Measurements from ENCODE around the gene LARGE1.

LARGE1 gene

DNA sequence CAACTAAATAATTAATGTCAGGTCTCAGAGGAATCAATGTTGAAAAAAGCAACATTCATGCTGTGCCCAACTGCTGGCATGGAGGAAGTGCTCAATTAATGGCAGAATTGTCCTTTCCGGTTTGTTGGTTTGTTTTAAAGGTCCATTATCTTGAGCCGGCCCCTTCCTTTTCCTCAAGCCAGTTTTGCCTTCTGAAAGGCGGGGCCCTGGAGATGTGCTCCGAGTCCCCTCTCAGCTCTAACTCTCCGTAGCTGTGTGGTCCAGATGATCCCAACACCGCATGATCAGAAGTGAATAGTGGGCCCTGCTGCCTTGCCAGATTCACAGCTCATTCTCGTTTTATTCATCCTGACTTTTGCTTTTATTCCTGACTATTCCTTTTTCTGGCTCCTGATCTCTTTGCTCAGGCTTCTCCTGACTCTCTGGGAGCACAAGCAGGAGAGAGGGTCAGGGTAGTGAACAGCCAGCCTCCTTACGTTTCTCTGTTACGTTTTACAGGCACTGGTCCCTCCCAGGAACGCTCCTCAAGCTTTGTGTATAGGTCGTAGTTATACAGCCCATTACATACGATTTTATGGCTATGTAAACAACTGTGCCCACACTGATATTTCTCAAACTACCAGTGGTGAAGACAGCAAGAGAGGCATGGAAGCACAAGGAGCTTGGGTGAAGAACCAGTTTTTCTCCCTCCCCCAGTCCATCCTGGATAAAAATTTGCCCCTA, 265.9 kb downstream of the LARGE1 start:
- DNase-seq = no peak

GRCh38 chr22:33653532-33654063, 266.7 kb downstream of the LARGE1 start:
- no peak for DNase-seq

- no peak for DNase-seq
These were observed 267.7 kb downstream of the LARGE1 start for GRCh38 chr22:33652615-33653014.

DNA sequence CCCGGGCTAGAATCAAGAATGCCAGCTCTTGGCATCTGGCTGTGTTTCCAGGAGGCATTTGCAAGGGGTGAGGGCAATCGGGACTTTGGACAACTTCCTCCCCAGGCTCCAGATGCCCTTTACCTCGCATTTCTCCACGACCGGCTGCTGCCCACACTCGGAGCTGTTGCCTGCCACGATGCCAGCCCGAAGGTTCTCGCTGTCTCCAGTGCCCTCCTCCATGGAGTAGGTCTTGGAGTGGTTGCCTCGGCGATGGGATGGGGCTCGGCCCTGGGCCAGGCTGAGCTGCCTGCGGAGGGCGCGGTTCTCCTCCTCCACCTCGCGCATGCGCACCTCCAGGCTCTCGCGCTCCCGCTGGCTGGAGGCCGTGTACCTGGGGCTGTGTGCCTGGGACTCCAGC, 270.0 kb downstream of the LARGE1 start:
- DNase-seq = no peak

GRCh38 chr22:33648478-33648877, 271.8 kb downstream of the LARGE1 start:
- DNase-seq = no peak

DNA sequence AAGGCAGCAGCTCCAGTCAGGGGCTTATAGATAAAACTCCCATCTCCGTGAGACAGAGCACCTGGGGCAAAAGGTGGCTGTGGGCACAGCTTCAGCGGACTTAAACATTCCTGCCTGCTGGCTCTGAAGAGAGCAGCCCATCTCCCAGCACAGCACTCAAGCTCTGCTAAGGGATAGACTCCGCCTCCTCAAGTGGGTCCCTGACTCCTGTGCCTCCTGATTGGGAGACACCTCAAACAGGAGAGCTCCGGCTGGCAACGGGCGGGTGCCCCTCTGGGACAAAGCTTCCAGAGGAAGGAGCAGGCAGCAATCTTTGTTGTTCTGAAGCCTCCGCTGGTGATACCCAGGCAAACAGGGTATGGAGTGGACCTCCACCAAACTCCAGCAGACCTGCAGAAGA, 279.4 kb downstream of the LARGE1 start:
- DNase-seq = no peak

DNA sequence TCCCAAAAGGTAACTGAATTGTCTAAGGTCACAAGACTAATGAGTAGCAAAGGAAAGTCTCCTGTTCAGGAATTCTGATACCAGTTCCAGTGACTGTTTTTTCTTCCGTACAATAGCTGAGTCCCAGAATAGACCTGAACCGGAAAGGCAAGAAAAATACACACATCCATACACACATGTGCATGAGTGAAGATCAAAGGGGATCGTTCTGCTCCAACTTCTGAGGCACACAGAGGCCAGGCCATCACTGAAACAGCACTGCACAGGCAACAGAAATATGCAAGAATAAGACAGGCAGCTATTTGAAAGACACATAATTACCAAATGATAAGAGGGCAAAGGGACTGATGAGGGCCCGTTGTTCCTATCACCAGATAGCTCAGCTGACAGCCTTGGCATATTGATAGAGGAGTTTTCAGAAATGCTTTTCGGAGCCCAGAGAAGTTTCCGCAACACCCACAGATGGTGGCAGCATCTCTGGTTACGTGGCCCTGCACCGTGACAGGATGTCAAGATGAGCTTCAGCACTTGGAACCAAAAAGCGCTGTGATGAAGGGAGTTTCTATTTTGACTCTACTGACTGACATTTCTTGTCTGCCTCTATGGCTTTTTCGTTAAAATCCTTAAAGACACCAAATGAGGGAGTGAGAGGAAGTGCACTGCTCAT, 280.6 kb downstream of the LARGE1 start:
- DNase-seq = no peak

- no peak for DNase-seq
These were observed 284.5 kb downstream of the LARGE1 start for GRCh38 chr22:33635766-33636165.

GRCh38 chr22:33631777-33632176, 288.5 kb downstream of the LARGE1 start:
- DNase-seq = no peak

- DNase-seq = no peak
These were observed 294.3 kb downstream of the LARGE1 start for GRCh38 chr22:33625959-33626358.

DNA sequence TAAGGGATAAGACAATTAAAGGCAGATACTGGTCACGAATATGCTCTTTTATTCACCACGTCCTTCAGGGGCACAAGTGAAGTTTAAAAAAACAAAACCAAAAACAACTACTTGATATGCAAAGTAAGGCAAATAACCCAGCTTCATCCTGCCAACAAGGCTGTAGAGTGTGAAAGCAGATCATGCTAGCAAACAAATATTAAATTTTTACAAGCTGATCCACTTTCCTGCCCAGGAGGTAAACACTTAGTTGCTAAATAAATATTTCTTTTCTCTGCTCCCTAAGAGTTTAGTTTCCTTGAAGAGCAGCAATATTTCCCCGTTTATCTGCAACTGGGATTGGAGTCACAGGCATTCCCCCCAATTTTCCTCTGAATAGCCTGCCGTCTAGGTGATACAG, 300.2 kb downstream of the LARGE1 start:
- no peak for DNase-seq

GRCh38 chr22:33606504-33606903, 313.8 kb downstream of the LARGE1 start:
- DNase-seq = no peak

- DNase-seq = no peak
These were observed 314.6 kb downstream of the LARGE1 start for GRCh38 chr22:33605666-33606065.

GRCh38 chr22:33605221-33605620, 315.1 kb downstream of the LARGE1 start:
- no peak for DNase-seq

DNA sequence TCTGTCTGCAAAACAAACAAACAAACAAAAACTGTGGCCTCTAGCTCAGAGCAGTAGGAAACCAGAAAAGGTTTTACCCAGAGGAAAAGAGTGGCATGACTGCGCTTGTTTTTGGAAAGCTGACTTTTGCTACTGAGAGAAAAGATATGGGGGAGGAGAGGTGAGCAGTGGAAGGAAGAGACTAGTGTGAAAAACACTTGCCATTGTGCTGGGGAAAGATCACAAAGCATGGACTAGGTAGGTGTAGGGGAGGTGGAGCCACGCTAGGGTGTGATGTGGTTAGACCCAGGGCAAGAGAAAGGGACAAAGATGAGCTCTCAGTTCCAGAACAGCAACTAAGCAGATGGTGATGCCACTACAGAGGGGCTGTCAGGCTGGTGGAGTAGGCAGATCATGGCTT, 319.2 kb downstream of the LARGE1 start:
- no peak for DNase-seq

DNA sequence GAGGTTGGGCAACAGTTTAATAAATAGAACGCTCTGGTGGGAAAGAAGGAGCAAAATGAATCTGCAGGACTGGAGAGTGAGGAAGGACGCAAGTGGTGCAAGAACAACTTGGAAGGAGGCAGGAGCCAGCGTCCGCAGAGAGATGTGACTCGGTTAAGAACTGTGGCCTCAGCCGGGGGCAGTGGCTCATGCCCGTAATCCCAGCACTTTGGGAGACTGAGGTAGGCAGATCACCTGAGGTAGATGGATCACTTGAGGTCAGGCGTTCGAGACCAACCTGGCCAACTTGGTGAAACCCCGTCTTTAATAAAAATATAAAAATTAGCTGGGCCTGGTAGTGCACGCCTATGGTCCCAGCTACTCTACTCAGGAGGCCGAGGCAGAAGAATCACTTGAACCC, 319.7 kb downstream of the LARGE1 start:
- DNase-seq = no peak

GRCh38 chr22:33600113-33600512, 320.2 kb downstream of the LARGE1 start:
- no peak for DNase-seq

DNA sequence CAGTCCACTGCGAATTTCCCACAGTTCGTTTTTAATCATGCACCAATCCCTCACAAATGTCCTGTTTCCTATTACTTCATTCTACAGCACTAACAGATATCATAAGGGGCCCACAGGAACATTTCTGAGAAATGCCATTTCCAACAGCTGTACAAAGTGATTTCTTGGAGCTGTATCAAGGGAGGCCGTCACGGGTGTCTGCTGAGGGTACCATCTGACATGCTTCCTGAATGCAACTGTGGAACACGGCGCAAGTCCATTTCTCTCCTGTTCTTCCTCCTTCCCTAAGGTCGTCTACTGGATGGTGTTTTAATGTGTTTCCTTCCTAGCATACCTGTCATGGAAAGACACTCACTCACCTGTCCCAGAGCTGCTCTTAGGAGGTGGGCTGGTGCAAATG, 320.7 kb downstream of the LARGE1 start:
- DNase-seq = no peak

DNA sequence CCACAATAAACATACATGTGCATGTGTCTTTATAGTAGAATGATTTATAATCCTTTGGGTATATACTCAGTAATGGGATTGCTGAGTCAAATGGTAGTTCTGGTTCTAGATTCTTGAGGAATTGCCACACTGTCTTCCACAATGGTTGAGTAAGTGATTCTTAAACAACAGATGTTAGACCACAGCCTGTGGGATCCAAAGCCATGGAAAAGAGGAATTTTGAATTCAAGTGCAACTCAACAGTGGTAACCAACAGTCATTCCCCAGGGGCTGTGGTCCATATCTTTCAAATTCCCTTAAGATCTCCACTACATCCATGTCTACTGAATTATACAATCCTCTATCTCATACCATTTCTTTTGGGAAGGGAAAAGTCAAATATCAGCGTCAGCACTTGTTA, 321.5 kb downstream of the LARGE1 start:
- DNase-seq = no peak

DNA sequence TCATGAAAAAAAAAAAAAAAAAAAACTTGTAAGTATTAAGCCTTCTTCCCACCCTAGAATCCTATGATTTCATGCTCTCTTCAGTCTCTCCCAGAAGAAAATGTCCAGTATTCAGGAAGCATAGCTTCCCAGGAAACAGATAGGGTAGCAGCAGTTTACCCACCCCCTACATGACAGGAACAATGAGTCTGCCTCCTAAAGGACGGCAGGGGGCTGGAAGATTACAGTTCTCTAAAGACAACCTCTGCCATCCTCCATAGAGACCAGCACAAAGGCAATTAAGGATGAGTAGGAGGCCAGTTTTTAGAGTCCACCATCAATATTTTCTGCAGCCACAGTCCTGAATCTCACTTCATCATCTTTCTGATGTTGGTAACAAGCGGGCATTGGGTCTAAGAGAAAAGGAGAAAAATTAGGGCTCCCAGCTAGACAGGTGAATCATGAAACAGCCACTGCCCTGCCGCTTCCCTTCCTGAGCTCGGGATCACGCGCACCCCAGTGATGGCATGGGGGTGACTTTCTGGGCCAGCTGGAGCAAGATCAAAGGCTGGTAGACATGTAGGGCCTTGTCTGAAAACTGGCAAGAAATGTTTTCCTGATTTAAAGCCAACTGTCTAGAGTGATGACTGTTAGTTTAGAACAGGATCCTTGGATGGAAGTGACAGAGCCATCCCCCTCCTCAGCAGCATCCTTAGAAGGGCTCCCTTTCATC, 322.8 kb downstream of the LARGE1 start:
- no peak for DNase-seq

DNA sequence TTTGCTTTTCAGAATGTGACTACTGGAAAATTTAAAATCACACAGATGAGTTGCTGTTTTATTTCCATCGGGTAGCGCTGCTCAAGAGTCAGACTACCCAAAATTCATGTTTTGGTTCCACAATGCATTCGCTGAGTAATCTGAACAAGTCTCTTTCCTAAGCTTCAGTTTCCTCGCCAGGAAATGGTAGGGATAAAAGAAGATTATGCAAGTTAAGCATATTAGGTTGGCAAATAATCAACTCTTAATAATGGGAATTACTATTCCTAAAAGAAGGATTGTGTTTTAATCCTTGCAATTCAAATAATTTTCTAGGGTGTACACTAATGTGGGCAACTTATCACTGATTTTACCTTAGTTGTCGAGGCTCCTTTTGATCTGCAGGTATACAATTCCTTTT, 326.5 kb downstream of the LARGE1 start:
- no peak for DNase-seq

DNA sequence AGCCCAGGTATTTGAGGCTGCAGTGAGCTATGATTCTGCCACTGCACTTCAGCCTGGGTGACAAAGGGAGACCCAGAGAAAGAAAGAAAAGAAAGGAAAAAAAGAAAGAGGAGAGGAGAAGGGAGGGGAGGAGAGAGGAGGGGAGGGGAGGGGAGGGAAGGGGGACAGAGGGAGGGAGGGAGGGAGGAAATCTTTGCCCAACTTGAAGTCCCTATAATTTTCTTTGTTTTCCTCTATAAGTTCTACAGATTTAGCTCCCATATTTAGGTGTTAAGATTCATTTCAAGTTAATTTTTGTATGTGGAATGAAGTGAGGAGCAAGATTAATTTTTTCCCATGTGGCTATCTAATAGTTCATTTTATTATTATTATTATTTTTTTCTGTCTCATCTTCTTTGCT, 328.3 kb downstream of the LARGE1 start:
- DNase-seq = no peak

DNA sequence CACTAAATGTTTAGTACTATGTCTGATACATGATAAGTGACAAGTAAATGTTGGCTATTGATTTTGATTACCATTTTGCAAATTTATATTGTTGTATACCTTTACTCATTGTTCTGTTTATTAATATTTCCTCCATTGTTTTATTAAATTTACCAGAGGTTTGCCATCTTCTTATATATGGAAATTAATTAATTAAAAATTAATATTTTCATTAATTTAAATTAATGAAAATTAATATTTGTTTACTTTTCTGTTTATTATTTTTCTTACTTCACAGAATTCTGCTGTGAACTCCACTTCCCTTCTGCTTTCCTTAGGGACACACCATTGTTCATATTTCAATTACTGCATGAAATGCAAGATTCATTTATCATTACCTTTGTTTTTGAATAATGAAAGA, 331.0 kb downstream of the LARGE1 start:
- no peak for DNase-seq

DNA sequence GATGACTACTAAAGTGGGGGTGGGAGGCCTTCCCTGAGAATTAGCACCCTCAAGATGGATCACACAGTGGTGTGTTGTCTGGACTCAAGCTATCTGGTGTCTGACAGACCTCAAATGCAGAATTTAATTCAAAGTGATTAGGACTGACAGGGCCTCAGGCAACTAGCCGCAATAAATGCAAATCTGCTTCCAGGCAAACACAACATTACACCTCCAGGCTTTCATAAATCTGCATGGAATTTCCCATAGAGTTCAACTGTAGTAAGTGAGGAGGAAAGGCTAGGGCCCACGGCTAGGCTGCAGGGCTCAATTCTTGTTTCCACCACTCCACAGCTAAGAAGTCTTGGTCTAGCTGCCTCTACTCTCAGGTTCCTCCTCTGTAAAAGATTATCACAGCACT, 331.4 kb downstream of the LARGE1 start:
- DNase-seq = no peak
